Stomach (tissue), 9 donors: ENCODE data around the gene HIPK1. TPM values are rescaled to one million over a fixed set of nuclear protein-coding genes. Genes with fewer than 3 reads are reported as not detected.

ENCODE experiments used
- DNase-seq, 2 donors: peaks; one replicate each; pipeline versions ENCODE4 v3.0.0 to v3.0.0-alpha.2; 2013 to 2019
- H3K27ac ChIP-seq, 5 donors: fragments of 200-600 bp in 4 of 5; sonication (generic) in 4 of 5; one replicate each; pipeline ENCODE4 v1.5.1; 2013 to 2019; ENCODE audit warnings: mild to moderate bottlenecking in 1 of 5, moderate library complexity in 1 of 5
- H3K27me3 ChIP-seq, 3 donors: fragments of 200-600 bp; sonication (generic); one replicate each; pipeline ENCODE4 v1.5.1; 2017 to 2019; ENCODE audit warnings: mixed run types in 1 of 3
- H3K36me3 ChIP-seq, 4 donors: fragments of 200-600 bp; sonication (generic); 1 replicate in 3 of 4; 2 replicates in 1 of 4; pipeline ENCODE4 v1.5.1; 2016 to 2019
- H3K4me1 ChIP-seq, 4 donors: fragments of 200-600 bp; sonication (generic); one replicate each; pipeline ENCODE4 v1.5.1; 2016 to 2019
- H3K4me3 ChIP-seq, 4 donors: fragments of 200-600 bp; sonication (generic) in 3 of 4; one replicate each; pipeline ENCODE4 v1.5.1; 2016 to 2019; ENCODE audit warnings: mild to moderate bottlenecking in 1 of 4
- H3K9me3 ChIP-seq, 4 donors: fragments of 200-600 bp; sonication (generic); one replicate each; pipeline ENCODE4 v1.5.1; 2016 to 2019
- CTCF ChIP-seq, 7 experiments: fragments of 450-650 bp in 4 of 7; fragments of 200-600 bp in 3 of 7; sonication (generic) in 3 of 7; IDR thresholded peaks; one replicate each; pipeline ENCODE4 v1.5.1; 2016 to 2019; ENCODE audit warnings: antibody characterized with exemption in 7 of 7, control low read depth in 2 of 7, mild to moderate bottlenecking in 1 of 7
- EP300 ChIP-seq: sonication (generic); formaldehyde crosslinking; IDR thresholded peaks from one replicate; pipeline ENCODE4 v1.6.1; 2017; ENCODE audit warnings: antibody characterized with exemption
- POLR2A ChIP-seq, 4 donors: fragments of 450-650 bp; IDR thresholded peaks; one replicate each; pipeline ENCODE4 v1.6.1; 2016; ENCODE audit warnings: antibody characterized with exemption in 4 of 4, control low read depth in 2 of 4, mild to moderate bottlenecking in 1 of 4, moderate library complexity in 1 of 4
- POLR2AphosphoS5 ChIP-seq, 3 donors: sonication (generic); formaldehyde crosslinking; IDR thresholded peaks; one replicate each; pipeline ENCODE4 v1.6.1; 2016; ENCODE audit warnings: antibody characterized with exemption in 3 of 3
- WGBS, 5 donors: extraction: QIAGEN DNeasy Blood & Tissue Kit in 3 of 5; methylation state at CpG; one replicate each; pipeline versions ENCODE4 v1.1.5 to v1.1.7; 2013 to 2018; 5-methylcytosine and 5-hydroxymethylcytosine counted together
- intact Hi-C: fragments of 100-400 bp; cut with DNase I; formaldehyde crosslinking; loops from one replicate; pipeline ENCODE4 v1.15.1; 2023; ENCODE audit warnings: low total_unique reads
- polyA plus RNA-seq, 3 donors: library from polyadenylated mRNA; stranded (reverse); fragments of 200-250 nt; gene quantifications; one replicate each; pipeline ENCODE4 v1.2.3, GENCODE V29; 2013
- total RNA-seq, 5 donors: library from RNA; depleted of rRNA; stranded (reverse); fragments of >200 nt; gene quantifications; one replicate each; pipeline versions ENCODE4 v1.1.0 to v1.2.3, GENCODE V29; 2014 to 2016
- donor health status: healthy with polysubstance abuse.
- donor health status: Bipolar disorder and iron deficiency.
- donor health status: healthy.

The HIPK1 gene
- total and polyA plus RNA-seq, 8 donors: 8.7 to 70.3 (median 28.3) TPM

- TF ChIP-seq CTCF (IDR thresholded peaks at IDR 0.05) (no peak), POLR2AphosphoS5 (IDR thresholded peaks at IDR 0.05) (no peak), EP300 (no peak), POLR2A (IDR thresholded peaks at IDR 0.05) (no peak)
- no peaks in the 10 kb centered on the region for H3K9me3 ChIP-seq
- H3K4me3 ChIP-seq: no peak overlapping the region
- 77 to 84% (median 81%) methylated on average over 3 of the region's 3 CpGs for WGBS, 5 donors
- no peak for DNase-seq
- no peak overlapping the region for H3K27ac ChIP-seq
- intact Hi-C loops: no loop called here
- H3K4me1 ChIP-seq: peaks cover 2 to 10% (median 3%) of the 10 kb centered on the region in 4 donors
- H3K36me3 ChIP-seq: peaks cover 27 to 45% (median 42%) of the 10 kb centered on the region in 4 donors
- H3K27me3 ChIP-seq: no peaks in the 10 kb centered on the region
Observed at GRCh38 chr1:113893267-113893666, 35.9 kb upstream of the HIPK1 start.

- Histone ChIP-seq H3K27me3 (no peaks in the 10 kb centered on the region), H3K9me3 (no peaks in the 10 kb centered on the region), H3K27ac (no peak overlapping the region), H3K4me3 (no peak overlapping the region), H3K36me3 (peaks cover 34 to 63% (median 60%) of the 10 kb centered on the region in 4 donors), H3K4me1 (peaks cover 0 to 18% (median 0%) of the 10 kb centered on the region in 4 donors)
- intact Hi-C loops: no loop called here
- TF ChIP-seq POLR2AphosphoS5 (IDR thresholded peaks at IDR 0.05) (no peak), CTCF (IDR thresholded peaks at IDR 0.05) (no peak), POLR2A (IDR thresholded peaks at IDR 0.05) (no peak), EP300 (no peak)
- no peak for DNase-seq
- WGBS, 5 donors: 85 to 96% (median 93%) methylated on average over 6 of the region's 6 CpGs
Observed at GRCh38 chr1:113895098-113895497, 34.0 kb upstream of the HIPK1 start.

GRCh38 chr1:113895961-113896360 lies 33.2 kb upstream of the HIPK1 start:
- H3K36me3 ChIP-seq: peaks cover 41 to 72% (median 69%) of the 10 kb centered on the region in 4 donors
- TF ChIP-seq POLR2AphosphoS5 (IDR thresholded peaks at IDR 0.05) (no peak), CTCF (IDR thresholded peaks at IDR 0.05) (no peak), POLR2A (IDR thresholded peaks at IDR 0.05) (no peak), EP300 (no peak)
- intact Hi-C loops: no loop called here
- WGBS, 5 donors: 89 to 96% (median 93%) methylated on average over 8 of the region's 8 CpGs
- no peak overlapping the region for H3K4me3 ChIP-seq
- H3K27me3 ChIP-seq: no peaks in the 10 kb centered on the region
- H3K4me1 ChIP-seq: peaks cover 0 to 18% (median 0%) of the 10 kb centered on the region in 4 donors
- no peak overlapping the region for H3K27ac ChIP-seq
- no peaks in the 10 kb centered on the region for H3K9me3 ChIP-seq
- no peak for DNase-seq

GRCh38 chr1:113898241-113898814 lies 30.8 kb upstream of the HIPK1 start:
- intact Hi-C loops: no loop called here

More at GRCh38 chr1:113898241-113898814, 30.8 kb upstream of the HIPK1 start:
- H3K27ac ChIP-seq: no peak overlapping the region
- WGBS, 5 donors: 92 to 97% (median 96%) methylated on average over 1 of the region's 1 CpG
- peaks cover 41 to 87% (median 83%) of the 10 kb centered on the region in 4 donors for H3K36me3 ChIP-seq
- H3K4me3 ChIP-seq: no peak overlapping the region
- TF ChIP-seq POLR2AphosphoS5 (IDR thresholded peaks at IDR 0.05): no peak
- no peak for TF ChIP-seq CTCF (IDR thresholded peaks at IDR 0.05)
- TF ChIP-seq POLR2A (IDR thresholded peaks at IDR 0.05): no peak
- no peak for TF ChIP-seq EP300
- H3K9me3 ChIP-seq: no peaks in the 10 kb centered on the region
- DNase-seq: no peak
- H3K4me1 ChIP-seq: peaks cover 6 to 41% (median 12%) of the 10 kb centered on the region in 4 donors
- H3K27me3 ChIP-seq: no peaks in the 10 kb centered on the region
